ENCODE results near the gene LYPD5. TPM values are rescaled to one million over a fixed set of nuclear protein-coding genes. Genes with fewer than 3 reads are reported as not detected.
A peak's percentile ranks its signal among the peaks of the same experiment; 100 is the strongest.

Gene LYPD5
- total RNA-seq, 1 experiment from 2014 or later, result 2.9 TPM

- no TSS peak for BruUV-seq (replicated peaks)
- ChIA-PET POLR2A (ENCODE audit: unreplicated experiment) (no interaction called here), CTCF (no interaction called here)
- peaks cover 63% of the 10 kb centered on the region for H3K4me1 ChIP-seq (replicated peaks; ENCODE audit: insufficient read depth)
- no peak overlapping the region for H3K4me3 ChIP-seq
- no peaks in the 10 kb centered on the region for H3K9me3 ChIP-seq (ENCODE audit: insufficient read depth, low read depth)
- H4K20me1 ChIP-seq (ENCODE audit: insufficient read depth), result no peaks in the 10 kb centered on the region
- H3K4me2 ChIP-seq, result no peak overlapping the region
- no peaks in the 10 kb centered on the region for H3K9me2 ChIP-seq (ENCODE audit: insufficient read depth)
- intact Hi-C loops (cut with micrococcal nuclease; ENCODE audit: unreplicated experiment), result loop anchor here (10.0 kb wide), 1 partner anchor 337 kb away; no protein-coding TSS in a partner anchor
- no peak overlapping the region for H2AFZ ChIP-seq
- H3K79me2 ChIP-seq (ENCODE audit: low read depth), result peaks cover 42% of the 10 kb centered on the region
- peaks cover 81% of the 10 kb centered on the region for H3F3A ChIP-seq (ENCODE audit: insufficient read depth, low read depth)
- DNase-seq, result no peak
- H3K27me3 ChIP-seq (ENCODE audit: insufficient read depth, low read depth), result no peaks in the 10 kb centered on the region
- H3K27ac ChIP-seq, result no peak overlapping the region
- TF ChIP-seq CTCF (conservative IDR thresholded peaks at IDR 0.05) (no peak), EZH2 (IDR thresholded peaks at IDR 0.05; ENCODE audit: low read depth) (no peak)
- H3K36me3 ChIP-seq (ENCODE audit: low read depth), result no peaks in the 10 kb centered on the region
These were observed 20.0 kb downstream of the LYPD5 start for GRCh38 chr19:43782311-43782660.

GRCh38 chr19:43781630-43782310 lies 20.5 kb downstream of the LYPD5 start:
- Histone ChIP-seq H3K4me1 (replicated peaks; ENCODE audit: insufficient read depth) (peaks cover 68% of the 10 kb centered on the region), H2AFZ (no peak overlapping the region), H3K9me3 (ENCODE audit: insufficient read depth, low read depth) (no peaks in the 10 kb centered on the region), H3K27me3 (ENCODE audit: insufficient read depth, low read depth) (no peaks in the 10 kb centered on the region), H3K9me2 (ENCODE audit: insufficient read depth) (no peaks in the 10 kb centered on the region), H3K79me2 (ENCODE audit: low read depth) (peaks cover 47% of the 10 kb centered on the region), H3F3A (ENCODE audit: insufficient read depth, low read depth) (peaks cover 83% of the 10 kb centered on the region), H3K4me3 (peak overlapping the region; percentile 62; the same call in 1 of the 2 replicates), H3K27ac (peak overlapping the region; percentile 88), H4K20me1 (ENCODE audit: insufficient read depth) (no peaks in the 10 kb centered on the region), H3K4me2 (peak overlapping the region; percentile 83), H3K36me3 (ENCODE audit: low read depth) (no peaks in the 10 kb centered on the region)
- ChIA-PET CTCF (no interaction called here), POLR2A (ENCODE audit: unreplicated experiment) (no interaction called here)
- intact Hi-C loops (cut with micrococcal nuclease; ENCODE audit: unreplicated experiment), result loop anchor here (10.0 kb wide), 1 partner anchor 337 kb away; no protein-coding TSS in a partner anchor
- TF ChIP-seq EZH2 (IDR thresholded peaks at IDR 0.05; ENCODE audit: low read depth), result no peak
- DNase-seq, result no peak
- no TSS peak for BruUV-seq (replicated peaks)

- CTCF ChIA-PET, result interaction anchor here (0.5 to 0.7 kb wide), 4 partner anchors 27 to 1706 kb away, joined by 3 to 6 read pairs (median 4); partner anchors contain the start of gene SMG9
- H3K4me1 ChIP-seq (replicated peaks; ENCODE audit: insufficient read depth), result peaks cover 71% of the 10 kb centered on the region
- no peaks in the 10 kb centered on the region for H3K27me3 ChIP-seq (ENCODE audit: insufficient read depth, low read depth)
- DNase-seq, result peak; percentile 80
- H3F3A ChIP-seq (ENCODE audit: insufficient read depth, low read depth), result peaks cover 77% of the 10 kb centered on the region
- H3K4me2 ChIP-seq, result peak within 1 kb of the TSS; percentile 83
- H3K9me3 ChIP-seq (ENCODE audit: insufficient read depth, low read depth), result no peaks in the 10 kb centered on the region
- POLR2A ChIA-PET (ENCODE audit: unreplicated experiment), result interaction anchor here (0.5 to 0.6 kb wide), 3 partner anchors 11 to 829 kb away, joined by 3 to 8 read pairs (median 7); no protein-coding TSS in a partner anchor
- intact Hi-C loops (cut with micrococcal nuclease; ENCODE audit: unreplicated experiment), result loop anchor here (10.0 kb wide), 1 partner anchor 336 kb away; no protein-coding TSS in a partner anchor
- H3K27ac ChIP-seq, result peak within 1 kb of the TSS; percentile 88
- no peak within 1 kb of the TSS for H2AFZ ChIP-seq
- peaks cover 56% of the 10 kb centered on the region for H3K79me2 ChIP-seq (ENCODE audit: low read depth)
- TF ChIP-seq CTCF (conservative IDR thresholded peaks at IDR 0.05) (no peak), EZH2 (IDR thresholded peaks at IDR 0.05; ENCODE audit: low read depth) (no peak)
- BruUV-seq (replicated peaks), result no TSS peak
- no peaks in the 10 kb centered on the region for H4K20me1 ChIP-seq (ENCODE audit: insufficient read depth)
- H3K9me2 ChIP-seq (ENCODE audit: insufficient read depth), result no peaks in the 10 kb centered on the region
- no peaks in the 10 kb centered on the region for H3K36me3 ChIP-seq (ENCODE audit: low read depth)
- H3K4me3 ChIP-seq, result peak within 1 kb of the TSS; percentile 62
These were observed 21.3 kb downstream of the LYPD5 start, which contains the start of gene KCNN4 for GRCh38 chr19:43780706-43781525. Gene KCNN4 (minus strand): TSS chr19:43780973. CDS start chr19:43780861, 112 bp downstream.
